Measurements from ENCODE around the gene SCYGR4. TPM values are rescaled to one million over a fixed set of nuclear protein-coding genes. Genes with fewer than 3 reads are reported as not detected.

Gene SCYGR4
- polyA plus RNA-seq, 1 donor from 2014 or later, result not detected

DNA sequence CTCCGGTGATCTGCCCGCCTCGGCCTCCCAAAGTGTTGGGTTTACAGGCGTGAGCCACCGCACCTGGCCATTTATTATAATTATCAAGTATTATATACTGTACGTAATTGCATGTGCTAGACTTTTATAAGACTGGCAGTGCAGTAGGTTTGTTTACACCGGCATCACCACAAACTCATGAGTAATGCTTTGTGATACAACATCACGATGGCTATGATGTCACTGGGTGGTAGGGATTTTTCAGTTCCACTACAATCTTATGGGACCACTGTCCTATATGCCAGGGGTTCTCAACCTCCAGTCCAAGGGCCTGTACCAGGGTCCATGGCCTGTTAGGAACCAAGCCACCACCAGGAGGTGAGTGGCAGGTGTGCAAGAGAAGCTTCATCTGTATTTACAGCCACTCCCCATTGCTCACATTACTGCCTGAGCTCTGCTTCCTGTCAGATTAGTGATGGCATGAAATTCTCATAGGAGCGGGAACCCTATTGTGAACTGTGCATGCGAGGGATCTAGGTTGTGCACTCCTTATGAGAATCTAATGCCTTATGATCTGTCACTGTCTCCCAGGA lies 9.4 kb downstream of the SCYGR4 start:
- Histone ChIP-seq H4K20me1 (ENCODE audit: insufficient read depth) (no peaks in the 10 kb centered on the region), H3K9ac (ENCODE audit: low read length) (peak overlapping the region; percentile 61), H3K27me3 (ENCODE audit: insufficient read depth, low read depth, low read length) (no peaks in the 10 kb centered on the region), H3K9me3 (ENCODE audit: low read length) (no peaks in the 10 kb centered on the region), H3F3A (ENCODE audit: insufficient read depth, low read length, poor library complexity, severe bottlenecking) (peaks cover 7% of the 10 kb centered on the region), H3K4me3 (ENCODE audit: low read length) (no peak overlapping the region), H2AFZ (ENCODE audit: low read depth, low read length) (no peak overlapping the region), H3K79me2 (replicated peaks; ENCODE audit: insufficient read depth, low read length) (no peaks in the 10 kb centered on the region), H3K4me2 (ENCODE audit: low read length) (no peak overlapping the region), H3K27ac (ENCODE audit: low read length) (peak overlapping the region; percentile 96), H3K36me3 (ENCODE audit: insufficient read depth, low read length) (no peaks in the 10 kb centered on the region), H3K9me2 (ENCODE audit: insufficient read depth, low read length) (no peaks in the 10 kb centered on the region)
- TF ChIP-seq SMC3 (conservative IDR thresholded peaks at IDR 0.05; ENCODE audit: poor library complexity) (no peak), REST (IDR thresholded peaks at IDR 0.05; ENCODE audit: borderline replicate concordance) (no peak)

DNA sequence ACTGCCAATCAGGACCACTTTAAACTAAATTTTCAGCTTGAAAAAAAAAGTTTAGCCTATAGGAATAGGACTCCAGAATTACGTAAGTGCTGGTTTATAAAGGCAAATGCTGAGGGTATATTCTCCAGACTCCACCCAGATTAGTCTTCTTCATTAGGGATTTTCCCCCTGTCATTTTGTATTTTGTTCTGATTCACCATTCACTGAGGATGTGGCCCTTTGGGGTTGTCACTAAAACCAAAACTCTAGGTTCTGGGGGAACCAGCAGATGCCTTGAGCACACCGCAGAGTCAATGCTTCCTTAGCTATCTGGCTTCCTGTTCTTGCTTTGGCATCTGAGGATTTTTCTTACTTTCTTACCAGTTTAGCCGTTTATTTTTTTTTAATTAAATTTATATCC lies 10.5 kb downstream of the SCYGR4 start:
- no peaks in the 10 kb centered on the region for H3K36me3 ChIP-seq (ENCODE audit: insufficient read depth, low read length)
- H2AFZ ChIP-seq (ENCODE audit: low read depth, low read length), result no peak overlapping the region
- peaks cover 7% of the 10 kb centered on the region for H3F3A ChIP-seq (ENCODE audit: insufficient read depth, low read length, poor library complexity, severe bottlenecking)
- no peaks in the 10 kb centered on the region for H3K9me2 ChIP-seq (ENCODE audit: insufficient read depth, low read length)
- H3K27me3 ChIP-seq (ENCODE audit: insufficient read depth, low read depth, low read length), result no peaks in the 10 kb centered on the region
- no peaks in the 10 kb centered on the region for H3K79me2 ChIP-seq (replicated peaks; ENCODE audit: insufficient read depth, low read length)
- no peak overlapping the region for H3K9ac ChIP-seq (ENCODE audit: low read length)
- peak overlapping the region; percentile 97 for H3K27ac ChIP-seq (ENCODE audit: low read length)
- H4K20me1 ChIP-seq (ENCODE audit: insufficient read depth), result no peaks in the 10 kb centered on the region
- H3K4me2 ChIP-seq (ENCODE audit: low read length), result no peak overlapping the region
- H3K4me3 ChIP-seq (ENCODE audit: low read length), result no peak overlapping the region
- no peaks in the 10 kb centered on the region for H3K9me3 ChIP-seq (ENCODE audit: low read length)
- TF ChIP-seq REST (IDR thresholded peaks at IDR 0.05; ENCODE audit: borderline replicate concordance), result no peak
- TF ChIP-seq MXI1 (conservative IDR thresholded peaks at IDR 0.05; ENCODE audit: poor library complexity, severe bottlenecking), result no peak
- no peak for TF ChIP-seq EZH2 (IDR thresholded peaks at IDR 0.05; ENCODE audit: borderline replicate concordance, insufficient read depth, low read length, poor library complexity, severe bottlenecking)
- no peak for TF ChIP-seq SMC3 (conservative IDR thresholded peaks at IDR 0.05; ENCODE audit: poor library complexity)
- TF ChIP-seq EP300 (conservative IDR thresholded peaks at IDR 0.05; ENCODE audit: poor library complexity, severe bottlenecking), result no peak
- no peak for TF ChIP-seq TAF1 (IDR thresholded peaks at IDR 0.05; ENCODE audit: low read depth)
- no peak for TF ChIP-seq RAD21 (conservative IDR thresholded peaks at IDR 0.05)
- no peak for TF ChIP-seq CTCF (IDR thresholded peaks at IDR 0.05; ENCODE audit: poor library complexity, severe bottlenecking)
- TF ChIP-seq POLR2AphosphoS5 (IDR thresholded peaks at IDR 0.05), result no peak
